TTC549 (cell line): ENCODE measurements around the gene PALM.
"Not testable (repeated sequence)": the region's sequence is repeated elsewhere in the genome, so short reads cannot be mapped to it uniquely, and the experiment has no call there.

Experiments
- FAIRE-seq: peaks from 2 replicates; lab custom pipeline; 2012; peaks lifted over from hg19 to GRCh38; lab: Jason Lieb, UNC

Gene PALM

DNA sequence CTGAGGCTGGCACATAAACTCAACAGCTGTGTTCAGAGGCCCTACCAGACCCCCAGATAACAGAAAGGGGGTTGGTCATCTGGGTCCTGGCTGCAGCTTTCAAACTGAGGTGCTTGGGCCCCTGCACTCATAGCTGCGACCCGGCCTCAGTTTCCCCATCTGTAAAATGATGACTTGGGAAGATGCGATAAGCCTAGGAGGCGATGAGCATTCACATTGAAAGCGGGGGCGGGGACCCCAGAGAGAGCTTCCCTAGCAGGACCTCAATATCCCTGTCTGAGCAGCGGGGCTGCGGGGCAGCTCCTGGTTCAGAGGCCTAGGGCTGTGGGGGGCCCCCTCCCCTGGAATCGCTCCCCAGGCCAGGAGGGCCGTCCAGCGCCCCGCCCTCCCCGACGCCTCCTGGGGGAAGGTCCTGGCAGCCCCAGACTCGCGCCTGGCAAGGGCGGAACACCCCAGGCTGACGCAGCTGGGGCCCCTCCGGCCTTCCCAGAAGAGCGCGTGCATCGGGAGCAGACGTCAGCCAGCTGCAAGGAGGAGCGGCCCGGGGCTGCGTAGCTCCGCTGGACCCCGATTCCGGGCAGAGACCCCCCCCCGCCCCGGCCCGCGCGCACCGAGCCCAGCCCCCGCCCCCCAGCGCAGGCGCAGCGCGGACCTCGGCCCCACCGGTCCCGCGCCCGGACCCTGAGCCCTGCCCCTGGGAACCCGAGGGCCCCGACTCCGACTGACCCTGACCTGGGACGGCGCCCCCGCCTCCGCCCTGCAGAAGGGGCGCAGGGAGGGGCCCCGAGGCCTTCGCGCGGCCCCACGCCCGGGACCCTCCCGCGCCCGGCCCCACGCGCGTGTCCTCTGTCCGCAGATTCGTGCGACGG, 29.1 kb upstream of the PALM start:
- FAIRE-seq = no peak

DNA sequence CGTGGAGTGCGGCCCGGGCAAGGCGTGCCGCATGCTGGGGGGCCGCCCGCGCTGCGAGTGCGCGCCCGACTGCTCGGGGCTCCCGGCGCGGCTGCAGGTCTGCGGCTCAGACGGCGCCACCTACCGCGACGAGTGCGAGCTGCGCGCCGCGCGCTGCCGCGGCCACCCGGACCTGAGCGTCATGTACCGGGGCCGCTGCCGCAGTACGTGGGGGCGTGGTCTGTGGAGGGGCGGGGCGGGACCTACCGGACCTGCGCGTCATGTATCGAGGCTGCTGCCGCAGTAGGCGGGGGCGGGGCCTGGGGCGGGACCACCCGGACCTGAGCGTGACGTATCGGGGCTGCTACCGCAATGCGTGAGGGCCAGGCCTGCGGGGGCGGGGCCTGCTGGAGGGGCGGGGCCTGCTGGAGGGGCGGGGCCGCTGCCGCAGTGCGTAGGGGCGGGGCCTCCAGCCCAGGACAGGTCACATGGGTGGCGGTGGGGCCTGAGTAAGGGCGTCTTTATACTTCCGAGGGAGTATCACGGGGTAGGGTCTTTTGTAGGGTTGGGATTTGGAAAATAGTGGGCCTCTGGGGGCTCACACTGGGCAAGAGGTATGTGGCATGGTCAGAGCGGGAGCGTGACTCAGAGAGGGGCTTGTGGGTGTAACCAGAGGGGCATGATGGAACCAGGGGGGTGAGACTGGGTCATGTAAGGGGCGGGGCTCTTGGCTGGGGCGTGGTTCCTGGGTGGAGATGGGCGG, 28.3 kb upstream of the PALM start:
- no peak for FAIRE-seq

GRCh38 chr19:681029-682019, 27.4 kb upstream of the PALM start:
- FAIRE-seq = no peak

- FAIRE-seq = no peak
These were observed 25.9 kb upstream of the PALM start for GRCh38 chr19:682678-683320.

- FAIRE-seq = no peak
These were observed 23.2 kb upstream of the PALM start for GRCh38 chr19:685454-685931.

- FAIRE-seq = no peak
These were observed 22.0 kb upstream of the PALM start for GRCh38 chr19:686589-687297.

DNA sequence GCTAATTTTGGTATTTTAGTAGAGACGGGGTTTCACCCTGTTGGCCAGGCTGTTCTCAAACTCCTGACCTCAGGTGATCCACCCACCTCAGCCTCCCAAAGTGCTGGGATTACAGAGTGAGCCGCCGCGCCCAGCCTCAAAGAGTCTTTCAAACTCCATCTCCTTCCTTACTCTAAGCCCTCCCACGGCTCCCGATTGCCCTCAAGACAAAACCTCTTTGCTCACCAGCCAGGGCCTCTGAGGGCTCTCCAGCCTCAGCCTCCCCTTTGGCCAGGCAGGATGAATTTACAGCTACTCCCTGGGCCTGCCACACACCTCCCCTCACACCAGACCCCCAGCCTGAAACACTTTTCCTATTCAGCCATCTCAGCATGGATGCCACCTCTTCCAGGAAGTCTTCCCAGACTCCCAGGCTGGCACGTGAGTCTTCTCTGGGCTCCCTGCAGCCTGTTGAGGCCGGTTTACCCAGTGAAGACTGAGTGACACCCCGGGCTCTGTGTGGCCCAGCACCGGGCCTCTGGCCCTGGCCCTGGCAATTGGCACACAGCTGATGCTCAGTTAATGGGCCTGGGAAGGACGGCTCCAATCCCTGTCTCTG, 21.1 kb upstream of the PALM start:
- FAIRE-seq = no peak

DNA sequence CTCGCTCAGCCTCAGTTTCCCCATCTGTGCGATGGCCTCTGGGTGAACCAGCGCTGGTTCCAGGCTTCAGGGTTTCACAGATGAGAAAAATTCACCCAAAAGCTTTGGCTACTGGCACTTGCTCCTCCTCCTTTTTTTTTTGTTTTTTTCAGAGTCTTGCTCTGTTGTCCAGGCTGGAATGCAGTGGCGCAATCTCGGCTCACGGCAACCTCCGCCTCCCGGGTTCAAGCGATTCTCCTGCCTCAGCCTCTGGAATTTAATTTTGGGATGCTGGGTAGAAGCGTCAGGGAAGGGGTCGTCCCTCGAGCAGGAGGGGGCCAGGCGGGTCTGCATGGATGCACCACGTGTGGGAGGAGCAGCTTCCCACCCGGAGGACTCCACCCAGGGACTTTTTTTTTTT, 20.5 kb upstream of the PALM start:
- FAIRE-seq = no peak

- no peak for FAIRE-seq
These were observed 19.7 kb upstream of the PALM start for GRCh38 chr19:688992-689391.

DNA sequence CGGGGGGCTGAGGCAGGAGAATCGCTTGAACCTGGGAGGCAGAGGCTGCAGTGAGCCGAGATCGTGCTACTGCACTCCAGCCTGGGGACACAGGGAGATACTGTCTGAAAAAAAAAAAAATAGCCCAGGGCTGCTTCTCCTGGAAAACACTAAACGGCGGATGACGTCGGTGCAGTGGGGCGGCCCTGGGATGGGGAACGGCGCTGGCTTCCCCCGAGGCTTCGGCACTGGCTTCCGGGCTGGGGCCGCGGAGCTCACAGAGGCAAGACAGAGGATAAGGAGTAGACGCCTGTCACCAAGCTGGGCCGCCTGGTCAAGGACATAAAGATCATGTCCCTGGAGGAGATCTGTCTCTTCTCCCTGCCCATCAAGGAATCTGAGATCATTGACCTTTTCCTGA, 18.5 kb upstream of the PALM start:
- FAIRE-seq = no peak

DNA sequence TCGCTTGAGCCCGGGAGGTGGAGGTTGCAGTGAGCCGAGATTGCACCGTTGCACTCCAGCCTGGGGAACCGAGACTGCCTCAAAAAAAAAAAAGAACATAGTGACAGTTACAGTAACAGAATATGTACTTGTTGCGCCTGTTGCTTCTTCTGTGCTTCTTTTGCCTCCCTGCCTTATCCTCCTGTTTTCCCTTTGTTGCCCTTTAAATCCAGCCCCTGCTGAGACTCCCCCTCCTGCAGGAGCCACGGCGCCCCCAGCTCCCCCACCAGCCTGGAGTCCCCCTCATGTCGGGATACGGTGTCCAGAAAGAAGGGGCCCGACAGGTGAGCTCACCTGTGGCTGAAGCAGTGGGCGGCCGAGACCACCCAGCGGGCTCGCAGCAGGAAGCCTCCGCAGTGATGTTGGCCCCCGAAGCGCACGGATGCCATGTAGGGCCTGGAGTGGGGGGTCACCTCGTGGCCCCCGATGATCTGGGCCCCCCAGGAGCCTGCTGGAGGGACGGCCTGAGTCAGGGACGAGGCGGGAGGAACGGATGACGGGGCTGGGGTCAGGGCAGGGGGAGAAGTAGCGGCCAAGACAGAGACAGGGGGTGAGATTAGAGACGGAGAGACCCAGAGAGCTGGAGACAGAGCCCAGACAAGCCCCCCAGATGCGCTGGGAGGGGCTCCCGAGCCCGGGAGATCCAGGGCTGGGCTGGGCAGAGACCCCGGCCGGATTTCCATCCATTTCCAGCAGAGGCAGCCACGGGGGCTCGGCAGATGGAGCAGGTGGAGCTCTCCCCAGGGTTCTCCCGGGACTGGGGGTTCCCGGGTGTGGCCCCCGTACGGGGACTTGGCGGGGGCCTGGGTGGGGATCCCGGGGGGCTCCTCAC, 14.0 kb upstream of the PALM start:
- FAIRE-seq = no peak

DNA sequence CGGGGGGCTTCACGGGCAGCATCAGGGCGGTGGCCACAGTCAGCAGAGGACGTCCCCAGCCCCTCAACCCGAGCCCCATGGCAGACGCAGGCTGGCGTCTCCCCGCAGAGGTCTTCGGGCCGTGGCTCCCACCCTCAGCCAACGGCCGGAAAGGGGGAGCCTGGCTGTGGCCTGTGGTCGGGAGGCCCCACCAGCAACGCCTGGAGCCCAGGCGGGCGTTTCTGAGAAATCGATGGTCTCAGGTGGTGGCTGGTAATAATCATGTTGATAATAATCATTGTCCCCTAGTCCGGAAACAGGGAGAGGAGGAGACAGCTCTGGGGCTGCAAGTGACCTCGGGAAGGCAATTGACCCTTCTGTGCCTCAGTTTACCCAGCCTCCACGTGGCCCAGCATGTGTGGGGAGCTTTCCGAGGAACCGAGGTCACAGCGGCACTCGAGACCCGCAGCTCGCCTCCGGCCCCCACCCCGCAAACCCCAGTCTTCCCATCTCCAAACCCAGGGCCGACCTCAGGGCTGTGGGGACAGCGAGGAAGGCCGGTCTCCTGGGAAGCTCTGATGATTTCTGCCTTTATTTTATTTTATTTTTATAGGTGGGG, 13.3 kb upstream of the PALM start, which contains the start of gene PRSS57:
Gene PRSS57 (minus strand): TSS at position 101 of the 598 bp plus-strand sequence. CDS start 22 bp downstream, at position 79.
- no peak for FAIRE-seq

- not testable (repeated sequence) for FAIRE-seq
These were observed 10.2 kb upstream of the PALM start for GRCh38 chr19:698529-698928.

DNA sequence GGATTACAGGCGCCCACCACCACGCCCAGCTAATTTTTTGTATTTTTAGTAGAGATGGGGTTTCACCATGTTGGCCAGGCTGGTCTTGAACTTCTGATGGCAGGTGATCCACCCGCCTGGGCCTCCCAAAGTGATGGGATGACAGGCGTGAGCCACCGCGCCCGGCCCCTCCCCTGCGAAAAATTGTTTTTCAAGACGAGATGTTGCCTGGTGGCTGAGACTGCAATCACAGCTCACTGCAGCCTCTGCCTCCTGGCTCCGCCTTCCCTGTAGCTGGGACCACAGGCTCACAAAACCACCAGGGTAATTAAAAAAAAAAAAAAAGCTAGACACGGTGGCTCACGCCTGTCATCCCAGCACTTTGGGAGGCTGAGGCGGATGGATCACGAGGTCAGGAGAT, 8.8 kb upstream of the PALM start:
- FAIRE-seq = not testable (repeated sequence)

DNA sequence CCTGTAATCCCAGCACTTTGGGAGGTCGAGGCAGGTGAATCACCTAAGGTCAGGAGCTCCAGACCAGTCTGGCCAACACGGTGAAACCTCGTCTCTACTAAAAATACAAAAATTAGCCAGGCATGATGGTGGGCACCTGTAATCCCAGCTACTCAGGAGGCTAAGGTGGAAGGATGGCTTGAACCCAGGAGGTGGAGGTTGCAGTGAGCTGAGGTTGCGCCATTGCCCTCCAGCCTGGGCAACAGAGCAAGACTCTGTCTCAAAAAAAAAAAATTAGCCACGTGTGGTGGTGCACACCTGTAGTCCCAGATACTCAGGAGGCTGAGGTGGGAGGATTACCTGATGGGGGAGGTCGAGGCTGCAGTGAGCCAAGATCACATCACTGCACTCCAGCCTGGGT, 5.9 kb upstream of the PALM start:
- FAIRE-seq = not testable (repeated sequence)

GRCh38 chr19:703329-703650, 5.4 kb upstream of the PALM start:
- FAIRE-seq = no peak

DNA sequence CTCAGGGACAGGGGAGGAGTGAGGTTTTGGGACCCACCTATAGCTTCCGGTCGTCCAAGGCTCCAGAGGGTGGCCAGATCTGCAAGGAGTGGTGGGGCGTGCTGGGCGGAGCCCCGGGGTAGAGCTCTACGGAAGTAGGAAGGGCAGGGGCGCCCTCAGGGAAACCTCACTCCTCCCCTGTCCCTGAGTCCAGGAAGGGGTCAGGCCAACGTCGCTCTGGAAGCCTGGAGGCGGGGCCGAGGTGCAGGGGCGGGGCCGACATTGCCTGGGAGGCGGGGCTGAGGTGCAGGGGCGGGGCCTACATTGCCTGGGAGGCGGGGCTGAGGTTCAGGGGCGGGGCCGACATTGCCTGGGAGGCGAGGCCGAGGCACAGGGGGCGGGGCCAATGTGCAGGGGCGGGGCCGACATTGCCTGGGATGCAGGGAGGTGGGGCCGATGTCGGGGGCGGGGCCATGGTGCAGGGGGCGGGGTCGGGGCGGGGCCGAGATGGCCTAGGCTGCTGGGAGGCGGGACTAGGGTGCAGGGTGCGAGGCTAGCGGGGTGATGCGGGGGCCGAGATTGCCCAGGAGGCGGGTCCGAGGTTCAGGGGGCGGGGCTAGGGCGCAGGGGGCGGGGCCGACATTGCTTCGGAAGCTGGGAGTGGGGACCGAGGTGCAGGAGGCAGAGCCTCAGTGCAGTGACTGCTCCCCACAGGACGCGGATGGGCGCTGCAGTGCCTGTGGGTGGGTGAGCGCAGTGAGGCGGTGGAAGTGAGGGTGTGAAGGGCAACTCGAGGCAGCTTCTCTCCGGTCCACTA, 4.9 kb upstream of the PALM start:
- no peak for FAIRE-seq

DNA sequence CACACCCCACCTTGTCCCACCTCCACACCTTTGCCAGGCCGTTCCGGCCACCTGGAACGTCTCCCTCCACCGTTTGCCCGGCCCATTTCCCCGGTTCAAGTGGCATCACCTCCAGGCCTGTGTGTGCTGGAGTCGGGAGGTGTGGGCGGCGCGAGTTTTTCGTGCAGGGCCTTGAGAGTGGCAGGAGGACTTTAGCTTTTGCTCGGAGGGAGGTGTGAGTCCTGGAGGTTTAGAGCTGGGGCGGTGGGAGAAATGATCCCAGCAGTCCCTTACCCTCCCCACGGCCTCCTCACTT, 4.3 kb upstream of the PALM start:
- FAIRE-seq = no peak
